Stomach (tissue), 9 donors: ENCODE measurements around the gene ZNRD2. TPM values are rescaled to one million over a fixed set of nuclear protein-coding genes. Genes with fewer than 3 reads are reported as not detected.

Source experiments
- DNase-seq, 2 donors: peaks; one replicate each; pipeline versions ENCODE4 v3.0.0 to v3.0.0-alpha.2; 2013 to 2019
- H3K27ac ChIP-seq, 5 donors: fragments of 200-600 bp in 4 of 5; sonication (generic) in 4 of 5; one replicate each; pipeline ENCODE4 v1.5.1; 2013 to 2019; ENCODE audit warnings: mild to moderate bottlenecking in 1 of 5, moderate library complexity in 1 of 5
- H3K27me3 ChIP-seq, 3 donors: fragments of 200-600 bp; sonication (generic); one replicate each; pipeline ENCODE4 v1.5.1; 2017 to 2019; ENCODE audit warnings: mixed run types in 1 of 3
- H3K36me3 ChIP-seq, 4 donors: fragments of 200-600 bp; sonication (generic); 1 replicate in 3 of 4; 2 replicates in 1 of 4; pipeline ENCODE4 v1.5.1; 2016 to 2019
- H3K4me1 ChIP-seq, 4 donors: fragments of 200-600 bp; sonication (generic); one replicate each; pipeline ENCODE4 v1.5.1; 2016 to 2019
- H3K4me3 ChIP-seq, 4 donors: fragments of 200-600 bp; sonication (generic) in 3 of 4; one replicate each; pipeline ENCODE4 v1.5.1; 2016 to 2019; ENCODE audit warnings: mild to moderate bottlenecking in 1 of 4
- H3K9me3 ChIP-seq, 4 donors: fragments of 200-600 bp; sonication (generic); one replicate each; pipeline ENCODE4 v1.5.1; 2016 to 2019
- EP300 ChIP-seq: sonication (generic); formaldehyde crosslinking; IDR thresholded peaks from one replicate; pipeline ENCODE4 v1.6.1; 2017; ENCODE audit warnings: antibody characterized with exemption
- POLR2A ChIP-seq, 4 donors: fragments of 450-650 bp; IDR thresholded peaks; one replicate each; pipeline ENCODE4 v1.6.1; 2016; ENCODE audit warnings: antibody characterized with exemption in 4 of 4, control low read depth in 2 of 4, mild to moderate bottlenecking in 1 of 4, moderate library complexity in 1 of 4
- POLR2AphosphoS5 ChIP-seq, 3 donors: sonication (generic); formaldehyde crosslinking; IDR thresholded peaks; one replicate each; pipeline ENCODE4 v1.6.1; 2016; ENCODE audit warnings: antibody characterized with exemption in 3 of 3
- WGBS, 5 donors: extraction: QIAGEN DNeasy Blood & Tissue Kit in 3 of 5; methylation state at CpG; one replicate each; pipeline versions ENCODE4 v1.1.5 to v1.1.7; 2013 to 2018; 5-methylcytosine and 5-hydroxymethylcytosine counted together
- intact Hi-C: fragments of 100-400 bp; cut with DNase I; formaldehyde crosslinking; loops from one replicate; pipeline ENCODE4 v1.15.1; 2023; ENCODE audit warnings: low total_unique reads
- polyA plus RNA-seq, 3 donors: library from polyadenylated mRNA; stranded (reverse); fragments of 200-250 nt; gene quantifications; one replicate each; pipeline ENCODE4 v1.2.3, GENCODE V29; 2013
- total RNA-seq, 5 donors: library from RNA; depleted of rRNA; stranded (reverse); fragments of >200 nt; gene quantifications; one replicate each; pipeline versions ENCODE4 v1.1.0 to v1.2.3, GENCODE V29; 2014 to 2016
- TF ChIP-seq, protein P1 (sequence below), 7 experiments: fragments of 450-650 bp in 4 of 7; fragments of 200-600 bp in 3 of 7; sonication (generic) in 3 of 7; IDR thresholded peaks; one replicate each; pipeline ENCODE4 v1.5.1; 2016 to 2019; ENCODE audit warnings: antibody characterized with exemption in 7 of 7, control low read depth in 2 of 7, mild to moderate bottlenecking in 1 of 7
- donor health status: healthy with polysubstance abuse.
- donor health status: Bipolar disorder and iron deficiency.
- donor health status: healthy.

The ZNRD2 gene
- total and polyA plus RNA-seq, 8 donors = 17.7 to 99.1 (median 51.8) TPM

GRCh38 chr11:65576867-65577755 lies 6.8 kb downstream of the ZNRD2 start:
- Histone ChIP-seq H3K4me3 (peak overlapping the region; percentile 75 to 89 (median 80)), H3K9me3 (no peaks in the 10 kb centered on the region), H3K4me1 (peaks cover 50 to 80% (median 62%) of the 10 kb centered on the region in 4 donors), H3K36me3 (peaks cover 33 to 38% (median 35%) of the 10 kb centered on the region in 4 donors), H3K27me3 (no peaks in the 10 kb centered on the region), H3K27ac (peak overlapping the region; percentile 86 to 97 (median 95))
- peak; percentile 78 to 83 for DNase-seq
- WGBS, 5 donors = 19 to 39% (median 24%) methylated on average over 12 to 18 of the region's 18 CpGs
- intact Hi-C loops = no loop called here
- peak; percentile 66 to 80 (median 66) for TF ChIP-seq POLR2AphosphoS5 (IDR thresholded peaks at IDR 0.05)
- TF ChIP-seq, protein P1, sequence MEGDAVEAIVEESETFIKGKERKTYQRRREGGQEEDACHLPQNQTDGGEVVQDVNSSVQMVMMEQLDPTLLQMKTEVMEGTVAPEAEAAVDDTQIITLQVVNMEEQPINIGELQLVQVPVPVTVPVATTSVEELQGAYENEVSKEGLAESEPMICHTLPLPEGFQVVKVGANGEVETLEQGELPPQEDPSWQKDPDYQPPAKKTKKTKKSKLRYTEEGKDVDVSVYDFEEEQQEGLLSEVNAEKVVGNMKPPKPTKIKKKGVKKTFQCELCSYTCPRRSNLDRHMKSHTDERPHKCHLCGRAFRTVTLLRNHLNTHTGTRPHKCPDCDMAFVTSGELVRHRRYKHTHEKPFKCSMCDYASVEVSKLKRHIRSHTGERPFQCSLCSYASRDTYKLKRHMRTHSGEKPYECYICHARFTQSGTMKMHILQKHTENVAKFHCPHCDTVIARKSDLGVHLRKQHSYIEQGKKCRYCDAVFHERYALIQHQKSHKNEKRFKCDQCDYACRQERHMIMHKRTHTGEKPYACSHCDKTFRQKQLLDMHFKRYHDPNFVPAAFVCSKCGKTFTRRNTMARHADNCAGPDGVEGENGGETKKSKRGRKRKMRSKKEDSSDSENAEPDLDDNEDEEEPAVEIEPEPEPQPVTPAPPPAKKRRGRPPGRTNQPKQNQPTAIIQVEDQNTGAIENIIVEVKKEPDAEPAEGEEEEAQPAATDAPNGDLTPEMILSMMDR (IDR thresholded peaks at IDR 0.05) = no peak
- peak in 1 of 4 donors; percentile 18 for TF ChIP-seq POLR2A (IDR thresholded peaks at IDR 0.05)

DNA sequence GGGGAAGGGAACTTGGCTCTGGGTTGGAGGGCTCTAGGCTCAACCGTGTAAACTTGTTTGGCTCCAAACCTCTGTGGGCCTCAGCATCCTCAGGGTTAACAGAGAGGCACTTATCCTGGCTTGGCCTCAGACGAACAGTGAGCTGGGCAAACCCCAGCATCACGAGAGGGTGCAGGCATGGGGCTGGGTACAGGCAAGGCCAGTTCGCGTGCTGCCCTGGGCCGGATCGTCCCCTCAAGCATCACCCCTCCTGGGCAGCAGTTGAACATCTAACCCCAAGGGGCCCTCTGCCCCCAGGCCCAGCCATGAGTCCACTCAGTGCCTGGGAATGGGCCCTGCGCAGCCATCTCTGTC lies 7.5 kb downstream of the ZNRD2 start:
- WGBS, 5 donors = 36 to 52% (median 49%) methylated on average over 6 to 8 of the region's 8 CpGs
- DNase-seq = no peak
- H3K36me3 ChIP-seq = peaks cover 37 to 44% (median 41%) of the 10 kb centered on the region in 4 donors
- peak overlapping the region; percentile 86 to 97 (median 95) for H3K27ac ChIP-seq
- H3K9me3 ChIP-seq = no peaks in the 10 kb centered on the region
- H3K27me3 ChIP-seq = no peaks in the 10 kb centered on the region
- peaks cover 49 to 78% (median 60%) of the 10 kb centered on the region in 4 donors for H3K4me1 ChIP-seq
- no peak for TF ChIP-seq POLR2A (IDR thresholded peaks at IDR 0.05)
- no peak for TF ChIP-seq EP300
- TF ChIP-seq POLR2AphosphoS5 (IDR thresholded peaks at IDR 0.05) = no peak
- TF ChIP-seq, protein P1 (IDR thresholded peaks at IDR 0.05) = no peak
- intact Hi-C loops = no loop called here
- peak overlapping the region; percentile 75 to 89 (median 80) for H3K4me3 ChIP-seq

DNA sequence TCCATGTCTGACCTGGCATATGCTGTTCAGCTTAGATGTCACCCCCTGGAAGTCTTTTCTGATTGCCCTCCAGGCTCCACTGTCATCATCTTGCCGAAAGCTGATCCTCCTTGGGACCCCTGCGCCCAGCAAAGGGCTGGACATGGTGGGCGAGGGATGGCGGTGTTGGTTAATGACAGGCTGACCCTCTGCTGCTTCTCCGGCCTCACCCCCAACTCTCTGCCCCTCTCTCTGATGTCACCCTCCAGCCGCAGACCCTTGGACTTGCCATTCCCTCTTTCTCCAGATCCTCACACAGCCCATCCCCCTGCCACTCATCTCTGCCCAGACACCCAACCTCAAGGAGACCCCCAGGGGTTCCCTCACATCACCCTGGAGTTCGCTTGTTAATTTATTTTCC lies 7.9 kb downstream of the ZNRD2 start:
- peaks cover 47 to 75% (median 56%) of the 10 kb centered on the region in 4 donors for H3K4me1 ChIP-seq
- peak overlapping the region in 4 of 5 donors; percentile 95 to 97 (median 96) for H3K27ac ChIP-seq
- TF ChIP-seq POLR2A (IDR thresholded peaks at IDR 0.05) = no peak
- no peaks in the 10 kb centered on the region for H3K9me3 ChIP-seq
- WGBS, 5 donors = 87 to 96% (median 94%) methylated on average over 7 of the region's 7 CpGs
- peak overlapping the region; percentile 75 to 89 (median 80) for H3K4me3 ChIP-seq
- H3K27me3 ChIP-seq = no peaks in the 10 kb centered on the region
- intact Hi-C loops = no loop called here
- no peak for DNase-seq
- peaks cover 37 to 48% (median 43%) of the 10 kb centered on the region in 4 donors for H3K36me3 ChIP-seq

- TF ChIP-seq, protein P1 (IDR thresholded peaks at IDR 0.05) = no peak
- TF ChIP-seq POLR2AphosphoS5 (IDR thresholded peaks at IDR 0.05) (no peak), POLR2A (IDR thresholded peaks at IDR 0.05) (no peak), EP300 (no peak)
- WGBS, 5 donors = 72 to 87% (median 79%) methylated on average over 3 of the region's 3 CpGs
- Histone ChIP-seq H3K27me3 (no peaks in the 10 kb centered on the region), H3K9me3 (no peaks in the 10 kb centered on the region), H3K27ac (peak overlapping the region in 4 of 5 donors; percentile 95 to 97 (median 96)), H3K4me1 (peaks cover 41 to 73% (median 51%) of the 10 kb centered on the region in 4 donors), H3K36me3 (peaks cover 37 to 53% (median 49%) of the 10 kb centered on the region in 4 donors), H3K4me3 (peak overlapping the region in 1 of 4 donors; percentile 80)
- DNase-seq = no peak
- intact Hi-C loops = no loop called here
These were observed 8.4 kb downstream of the ZNRD2 start for GRCh38 chr11:65578667-65579066.
